Smooth muscle cell (in vitro differentiated cells): ENCODE data around the gene C5orf47. TPM values are rescaled to one million over a fixed set of nuclear protein-coding genes. Genes with fewer than 3 reads are reported as not detected.

Experiments used
- polyA plus RNA-seq: library from polyadenylated mRNA; unstranded; fragments of >200 nt; fragmentation: Nextera tagmentation; extraction: Ambion mirVana; gene quantifications from 2 replicates; pipeline ENCODE4 v1.2.1, GENCODE V29; 2016
- total RNA-seq: library from RNA; depleted of rRNA; stranded (reverse); fragments of >200 nt; gene quantifications from 2 replicates; pipeline ENCODE4 v1.2.3, GENCODE V29; 2014

C5orf47 gene
- total and polyA plus RNA-seq, 2 experiments from 2014 or later = not detected

Other genes starting within 250 kb of the C5orf47 start
- 30.7 and 38.5 TPM in 2 replicates for gene CPEB4, start 100.8 kb upstream of the C5orf47 start, total RNA-seq
- 5.1 and 8.0 TPM in 2 replicates for gene CPEB4, start 100.8 kb upstream of the C5orf47 start, polyA plus RNA-seq
- 0.18 TPM in 1 of 2 replicates, not detected in the other for gene NSG2, start 56.5 kb downstream of the C5orf47 start, total RNA-seq
- gene NSG2, start 56.5 kb downstream of the C5orf47 start, polyA plus RNA-seq = 0.22 TPM in 1 of 2 replicates, not detected in the other